ENCODE data around the gene CTBP1.

CTBP1 gene

DNA sequence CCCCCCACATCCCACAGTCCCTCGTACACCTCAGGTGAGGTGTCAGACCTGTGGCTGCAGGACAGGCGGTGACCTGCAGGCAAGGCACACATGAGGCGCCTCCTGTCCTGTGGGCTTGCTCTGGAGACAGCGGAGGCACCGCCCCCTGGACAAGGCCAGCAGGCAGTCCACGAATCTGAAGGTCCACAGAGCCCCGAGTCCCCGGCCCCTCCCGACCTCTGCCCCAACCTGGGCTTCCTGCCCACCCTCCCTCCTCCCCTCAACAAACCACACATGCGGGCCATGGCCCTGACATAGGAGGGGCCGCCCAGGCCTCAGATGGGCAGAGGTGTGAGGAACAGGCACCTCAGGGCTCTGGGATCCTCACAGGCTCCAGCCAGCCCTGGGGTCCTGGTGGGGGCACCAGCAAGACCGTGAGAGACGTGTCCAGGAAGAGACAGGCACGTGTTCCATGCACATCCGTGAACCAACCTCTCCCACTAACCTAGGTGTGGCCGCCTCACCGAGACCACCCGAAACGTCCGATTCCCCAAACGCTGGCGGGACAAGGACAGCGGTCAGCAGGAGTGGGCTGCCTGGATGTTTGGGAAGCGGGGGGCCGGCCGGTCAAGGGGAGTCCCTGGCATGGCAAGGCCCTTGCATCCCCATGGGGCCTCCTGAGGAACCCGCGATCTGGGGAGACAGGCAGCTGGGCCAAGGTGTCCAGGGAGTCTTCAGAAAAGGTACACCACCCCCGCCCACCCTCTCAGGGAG is 25.8 kb downstream of the CTBP1 start:
- DNase-seq (ENCODE audit: low read depth), result no peak

DNA sequence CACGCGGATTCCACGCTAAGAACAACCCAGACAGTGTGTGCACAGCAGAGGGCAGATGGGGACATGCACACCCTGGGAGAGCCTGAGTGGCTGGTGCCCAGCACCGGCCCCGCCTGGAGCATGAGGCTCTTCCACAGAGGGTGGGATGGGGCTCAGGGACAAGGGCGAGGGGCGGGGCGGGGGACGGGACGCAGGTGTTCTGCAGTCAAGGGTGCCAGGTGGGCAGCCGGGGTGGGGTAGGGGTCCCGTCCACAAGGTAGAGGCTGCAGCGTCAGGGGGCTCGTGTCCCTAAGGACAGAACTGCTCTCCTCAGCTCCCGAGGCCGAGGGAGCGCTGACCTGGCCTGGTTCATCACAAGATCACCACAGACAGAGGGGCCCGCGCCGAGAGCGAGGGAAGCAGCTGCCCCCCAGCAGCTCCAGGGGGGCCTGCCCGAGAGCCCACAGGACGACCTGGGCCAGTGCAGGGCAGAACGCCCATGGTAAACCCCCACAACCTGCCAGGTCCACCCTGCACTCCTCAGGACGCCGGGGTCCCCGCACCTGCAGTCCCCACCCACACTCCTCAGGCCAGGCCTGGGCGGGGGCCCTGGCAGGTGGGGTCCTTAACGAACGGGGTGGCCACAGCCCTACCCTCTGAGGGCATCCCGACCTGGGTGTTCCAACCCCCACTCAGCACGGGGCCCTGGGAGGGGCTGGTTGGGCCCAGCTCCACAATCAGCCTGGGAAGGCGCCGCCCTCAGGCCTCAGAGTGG is 26.7 kb downstream of the CTBP1 start:
- no peak for DNase-seq (ENCODE audit: low read depth)

DNA sequence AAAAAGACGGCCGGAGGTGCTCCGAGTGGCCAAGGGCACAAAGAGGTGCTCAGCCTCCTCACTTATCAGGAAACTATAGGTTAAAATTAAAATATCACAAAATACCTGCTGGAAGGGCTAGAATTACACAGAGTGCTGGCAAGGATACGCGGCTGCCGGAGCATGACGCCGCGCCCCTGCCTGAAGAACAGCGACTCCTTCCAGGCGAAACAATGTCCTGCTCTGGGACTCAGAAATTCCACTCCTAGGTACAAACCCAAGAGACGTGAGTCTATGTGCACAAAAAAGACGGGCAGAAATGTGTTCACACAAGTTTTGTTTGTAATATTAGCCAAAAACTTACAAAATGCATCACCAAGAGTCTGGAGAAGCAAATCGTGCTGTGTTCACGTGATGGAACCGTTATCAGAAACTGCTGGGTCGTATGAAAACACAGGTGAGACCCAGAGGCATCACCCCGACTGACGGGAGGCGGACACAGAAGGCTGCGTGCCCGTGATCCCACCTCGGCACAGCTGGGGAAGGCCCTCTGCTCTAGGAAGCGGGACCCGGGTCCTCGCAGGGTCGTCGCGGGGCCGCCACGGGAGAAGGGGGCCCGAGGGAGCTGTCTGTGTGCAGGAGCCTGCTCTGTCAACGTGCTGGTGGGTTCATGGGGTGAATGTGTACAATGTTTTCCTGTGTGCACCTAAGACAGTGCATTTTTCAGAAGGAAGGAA is 27.6 kb downstream of the CTBP1 start:
- DNase-seq (ENCODE audit: low read depth), result no peak

DNA sequence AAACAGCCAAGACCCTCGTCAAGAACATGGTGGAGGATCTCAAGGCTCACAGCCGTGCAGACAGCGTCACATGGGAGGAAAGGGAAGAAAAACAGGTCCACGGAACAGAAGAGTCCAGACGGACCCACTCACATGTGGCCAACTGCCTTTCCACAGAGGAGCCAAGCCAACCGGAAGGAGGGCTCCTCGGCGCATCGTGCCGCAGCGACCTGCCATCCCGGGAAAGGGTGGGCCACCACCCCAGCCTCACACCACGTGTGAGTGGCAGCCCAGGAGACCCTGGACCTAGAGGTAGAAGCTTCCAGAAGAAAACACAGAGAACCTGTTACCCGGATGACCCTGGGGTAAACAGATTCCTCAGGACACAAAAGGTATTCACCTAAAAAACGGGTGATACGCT is 28.4 kb downstream of the CTBP1 start:
- no peak for DNase-seq (ENCODE audit: low read depth)

DNA sequence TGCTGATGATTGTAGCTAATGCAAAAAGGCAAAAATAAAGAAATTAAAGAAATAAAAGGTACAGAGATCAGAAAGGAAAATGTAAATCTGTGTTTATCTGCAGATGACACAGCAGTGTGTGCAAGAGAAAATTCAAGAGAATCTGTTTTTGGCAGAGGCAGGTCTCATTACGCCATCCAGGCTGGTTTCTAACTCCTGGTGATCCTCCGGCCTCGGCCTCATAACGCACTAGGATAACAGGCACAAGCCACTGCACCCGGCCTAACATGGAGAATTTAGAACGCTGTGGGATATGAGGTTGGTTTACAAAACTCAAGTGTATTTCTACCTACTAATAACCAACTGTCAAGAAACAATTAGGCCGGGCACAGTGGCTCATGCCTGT is 29.4 kb downstream of the CTBP1 start:
- no peak for DNase-seq (ENCODE audit: low read depth)

DNA sequence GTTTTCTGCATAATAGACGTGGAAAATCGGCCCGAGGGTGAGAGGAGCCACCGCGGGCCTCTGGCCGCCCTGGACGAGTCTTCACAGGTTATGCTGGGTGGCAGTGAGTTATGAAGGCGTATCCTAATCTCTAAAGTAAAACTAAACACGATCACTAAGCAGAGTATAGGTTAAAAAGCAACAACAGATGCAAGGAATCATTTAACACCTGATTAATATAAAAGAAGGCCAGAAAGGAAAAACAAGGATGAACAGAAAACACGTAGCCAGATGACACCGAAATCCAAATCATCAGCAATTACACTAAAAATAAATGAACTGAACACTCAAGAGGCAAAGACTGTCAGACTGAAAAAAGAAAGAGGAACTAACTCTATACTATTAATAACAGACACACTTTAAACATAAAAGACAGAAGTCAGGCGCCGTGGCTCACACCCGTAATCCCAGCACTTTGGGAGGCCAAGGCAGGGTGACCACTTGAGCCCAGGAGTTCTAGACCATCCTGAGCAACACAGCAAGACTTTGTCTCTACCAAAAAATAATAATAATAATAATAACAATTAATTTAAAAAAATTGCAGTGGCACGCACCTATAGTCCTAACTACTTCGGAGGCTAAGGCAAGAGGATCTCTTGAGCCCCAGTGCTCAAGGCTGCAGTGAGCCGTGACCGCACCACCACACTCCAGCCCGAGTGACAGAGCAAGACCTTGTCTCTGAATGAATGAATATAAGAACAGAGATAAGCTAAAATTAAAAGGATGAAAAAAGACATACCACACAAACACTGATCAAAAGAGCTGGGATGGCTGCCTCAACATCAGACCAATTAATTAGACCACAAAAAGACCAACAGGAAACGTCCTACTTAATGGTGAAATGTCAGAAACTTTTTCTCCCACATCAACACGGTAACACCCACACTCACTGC is 30.0 kb downstream of the CTBP1 start:
- DNase-seq (ENCODE audit: low read depth), result no peak

DNA sequence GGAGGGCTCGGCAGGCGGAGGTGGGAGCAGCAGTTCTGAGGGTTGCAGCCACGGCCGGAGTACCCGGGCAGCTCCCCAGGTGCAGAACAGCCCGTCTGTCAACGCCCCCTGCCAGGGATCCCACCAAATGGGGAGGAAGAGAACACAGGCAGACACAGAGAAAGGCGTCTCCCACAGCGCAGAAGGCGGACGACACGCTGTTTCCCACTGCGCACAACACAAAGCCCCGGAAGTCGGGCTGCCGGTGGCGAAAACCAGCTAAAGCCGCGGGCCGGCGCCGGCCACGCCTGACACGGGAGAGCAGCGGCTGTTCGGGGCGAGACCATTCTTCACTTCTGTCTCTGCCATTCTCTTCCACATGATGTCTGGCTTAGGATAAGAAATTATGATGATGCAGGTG is 31.6 kb downstream of the CTBP1 start:
- no peak for DNase-seq (ENCODE audit: low read depth)

DNA sequence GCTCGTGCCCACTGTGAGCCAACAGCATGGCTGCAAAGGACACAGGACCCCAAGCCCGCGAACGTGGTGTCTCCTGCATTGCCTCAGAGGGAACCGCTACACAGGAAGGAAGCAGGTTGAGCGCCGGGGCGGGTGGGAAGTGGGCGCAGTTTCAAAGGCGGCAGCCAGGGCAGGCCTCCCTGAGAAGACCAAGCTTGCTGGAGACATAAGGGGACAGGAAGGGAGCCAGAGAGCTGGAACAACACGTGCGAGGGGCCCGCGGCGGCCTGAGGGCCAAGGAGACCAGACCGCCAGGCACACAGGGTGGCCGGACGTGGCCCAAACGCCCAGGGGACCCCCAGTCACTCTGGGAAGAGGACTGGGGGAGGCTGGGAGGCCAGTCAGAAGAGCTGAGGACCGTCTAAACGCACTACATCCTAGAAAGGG is 32.0 kb downstream of the CTBP1 start:
- DNase-seq (ENCODE audit: low read depth), result peak; percentile 40

DNA sequence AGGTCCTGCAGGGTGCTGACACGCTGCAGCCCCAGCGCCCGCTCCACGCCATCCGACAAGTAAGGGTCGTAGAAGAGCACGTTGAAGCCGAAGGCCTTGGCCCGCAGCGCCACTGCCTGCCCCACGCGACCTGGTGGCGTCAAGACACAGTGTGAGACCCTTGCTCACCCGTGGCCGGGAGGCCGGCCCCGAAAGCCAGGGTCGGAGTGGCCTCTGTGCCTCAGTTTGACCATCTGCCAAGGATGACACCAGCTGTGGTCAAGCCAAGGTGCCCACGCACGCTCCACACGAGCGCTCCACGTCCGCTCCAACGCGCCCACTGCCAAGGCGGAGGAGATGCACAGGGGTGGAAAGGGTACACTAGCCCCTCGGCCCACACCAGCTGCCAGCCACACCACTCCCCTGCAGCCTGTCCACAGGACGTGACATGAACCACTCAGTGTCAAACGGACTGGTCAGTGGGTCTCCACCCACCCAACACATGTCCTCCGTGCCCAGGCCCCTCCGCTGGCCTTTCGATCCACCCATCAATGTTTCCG is 32.8 kb downstream of the CTBP1 start:
- DNase-seq (ENCODE audit: low read depth), result no peak

DNA sequence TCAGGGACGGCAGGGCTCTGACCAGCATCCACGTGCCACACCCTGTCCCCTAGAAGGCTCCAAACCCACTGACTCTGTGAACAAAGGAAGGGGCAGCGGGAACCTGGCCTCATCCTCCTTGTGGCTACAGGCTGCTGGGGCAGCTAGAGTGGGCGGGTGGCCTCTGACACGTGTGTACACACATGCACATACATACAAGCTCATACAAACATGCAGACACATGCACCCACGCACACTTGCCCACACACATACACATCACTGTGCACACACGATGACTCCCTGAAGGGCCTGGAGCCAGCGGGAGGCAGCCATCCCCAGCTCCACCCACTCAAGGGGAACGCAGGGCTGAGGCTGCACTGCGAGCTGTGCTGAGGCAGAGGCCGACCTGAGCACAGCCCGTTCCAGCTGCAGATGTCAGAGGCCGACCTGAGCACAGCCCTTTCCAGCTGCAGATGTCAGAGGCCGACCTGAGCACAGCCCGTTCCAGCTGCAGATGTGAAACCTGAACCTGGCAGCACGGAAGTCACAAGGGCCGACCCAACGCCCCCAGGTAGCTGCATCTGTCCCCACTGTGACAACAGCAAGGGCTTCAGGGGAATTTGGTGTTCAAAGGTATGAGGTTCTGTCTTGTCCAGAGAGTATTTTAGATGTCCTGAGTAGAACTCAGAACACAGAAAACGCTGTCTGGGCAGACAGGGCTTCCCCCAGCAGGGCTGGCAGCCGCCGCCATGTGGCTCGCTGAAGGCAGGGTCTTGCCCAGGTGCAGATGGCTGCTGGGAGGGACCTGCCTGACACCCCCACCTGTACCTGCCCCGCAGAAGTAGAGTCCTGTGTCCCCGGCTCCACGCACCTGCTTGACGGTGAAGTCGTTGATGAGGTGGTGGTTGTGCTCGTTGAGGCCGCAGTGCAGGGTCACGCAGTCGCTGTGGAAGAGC is 33.5 kb downstream of the CTBP1 start:
- DNase-seq (ENCODE audit: low read depth), result no peak

DNA sequence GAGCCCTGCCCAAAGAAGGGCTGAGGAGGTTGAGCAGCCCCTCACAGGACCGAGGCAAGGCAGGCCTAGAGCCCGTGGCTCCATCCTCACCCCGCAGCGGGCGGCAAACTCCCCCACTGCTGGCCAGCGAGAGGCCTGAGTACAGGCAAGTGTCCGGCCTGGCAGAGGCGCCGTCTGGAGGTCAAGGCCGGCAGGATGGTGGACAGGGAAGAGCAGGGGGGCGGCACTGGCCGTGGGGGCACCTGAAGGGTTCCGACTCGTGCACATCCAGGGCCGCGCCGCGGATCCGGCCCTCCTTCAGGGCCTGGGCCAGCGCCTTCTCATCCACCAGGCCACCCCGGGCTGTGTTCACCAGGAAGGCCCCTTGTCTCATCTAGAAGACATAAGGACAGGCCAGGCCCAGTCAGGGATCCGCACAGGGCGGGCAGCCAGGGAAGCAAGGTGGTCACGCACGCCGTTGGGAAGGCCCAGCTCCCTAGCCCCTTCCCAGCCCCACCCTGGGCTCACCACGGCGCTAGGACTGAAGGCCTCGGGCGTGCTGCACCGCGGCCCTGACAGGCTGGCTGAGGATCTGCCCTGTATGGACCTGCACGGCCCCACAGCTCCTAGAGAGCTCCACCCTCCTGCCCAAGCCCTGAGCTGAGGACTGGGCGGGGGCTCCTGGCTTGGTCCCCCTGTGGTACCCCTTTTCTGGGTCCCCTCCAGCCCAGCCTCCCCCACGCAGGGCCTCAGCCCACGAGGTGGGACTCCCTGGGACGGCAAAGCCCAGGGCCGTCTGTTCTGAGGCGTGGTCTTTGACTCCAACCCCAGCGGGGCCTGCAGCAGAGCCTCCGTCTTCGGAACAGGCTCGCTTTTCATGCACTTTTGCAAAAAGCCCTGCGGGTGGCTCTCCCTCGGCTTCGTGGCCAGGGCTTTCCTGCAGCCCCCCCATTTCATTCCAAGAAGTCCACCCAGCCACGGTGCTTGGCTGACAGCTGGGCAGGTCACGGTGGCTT is 34.5 kb downstream of the CTBP1 start:
- no peak for DNase-seq (ENCODE audit: low read depth)

DNA sequence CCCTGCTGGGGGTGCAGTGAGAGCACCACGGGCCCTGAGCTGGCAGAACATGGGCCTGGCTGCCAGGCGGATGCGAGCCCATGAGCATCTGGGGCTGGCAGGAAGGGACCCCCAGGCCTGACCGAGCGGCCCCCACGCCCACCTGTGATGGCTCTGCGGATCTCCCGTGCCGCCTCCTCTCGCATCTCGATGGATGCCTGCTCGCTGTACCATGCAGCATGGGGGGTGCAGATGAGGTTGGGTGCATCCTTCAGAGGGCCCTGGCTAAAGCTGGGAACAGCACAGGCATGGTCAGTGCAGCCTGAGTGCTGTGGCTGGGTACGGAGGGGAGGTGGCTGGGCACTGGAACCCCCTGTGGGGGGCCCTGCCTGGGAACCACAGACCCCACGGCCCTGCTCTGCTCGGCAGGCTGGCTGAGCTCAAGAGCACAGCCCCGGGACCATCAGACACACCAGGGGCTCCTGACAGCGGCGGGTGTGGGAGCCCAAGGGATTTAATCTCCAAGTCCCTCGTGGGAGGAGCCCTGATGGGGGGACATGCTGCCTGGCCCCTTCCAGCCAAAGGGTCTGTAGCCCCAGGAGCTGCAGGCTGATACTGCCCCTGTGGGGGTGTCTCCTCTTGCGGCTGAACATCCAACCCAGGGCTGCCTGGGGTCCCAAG is 35.5 kb downstream of the CTBP1 start:
- no peak for DNase-seq (ENCODE audit: low read depth)

DNA sequence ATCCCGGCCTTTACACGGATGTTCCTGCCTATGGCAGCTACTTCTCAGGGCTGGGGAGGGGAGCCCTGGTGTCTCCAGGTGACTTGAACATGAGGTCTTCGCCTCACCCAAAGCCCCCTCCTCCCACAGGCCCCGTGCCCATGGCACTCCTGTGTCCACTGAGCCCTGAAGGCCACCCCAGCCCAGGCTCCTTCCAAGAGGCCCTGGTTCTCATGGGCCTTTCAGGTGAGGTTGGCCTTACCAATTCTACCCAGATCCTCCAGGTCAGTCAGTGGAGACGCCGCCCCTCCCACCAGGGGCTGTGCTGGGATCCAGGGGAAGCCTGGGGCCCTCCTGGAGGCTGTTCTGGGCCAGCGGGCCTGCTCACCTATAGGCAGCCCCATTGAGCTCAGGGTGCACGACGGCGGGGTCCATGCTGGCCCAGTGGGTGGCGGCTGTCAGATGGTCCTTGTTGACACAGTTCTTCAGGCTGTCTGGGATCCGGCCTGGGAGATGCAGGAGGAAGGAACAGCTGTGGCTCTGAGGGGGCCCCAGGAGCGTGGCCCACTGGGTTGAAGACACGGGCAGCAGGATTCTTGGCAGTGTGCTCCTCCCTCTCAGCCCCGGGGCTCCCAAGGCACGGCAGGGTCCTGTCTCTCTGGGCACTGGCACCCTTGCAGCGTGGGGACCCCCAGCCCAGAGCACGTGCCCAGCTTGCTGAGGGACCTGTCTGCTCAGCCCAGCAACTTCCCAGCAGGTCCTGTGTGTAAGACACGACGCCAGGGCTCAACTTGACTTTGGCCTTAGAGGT is 36.2 kb downstream of the CTBP1 start:
- DNase-seq (ENCODE audit: low read depth), result no peak

DNA sequence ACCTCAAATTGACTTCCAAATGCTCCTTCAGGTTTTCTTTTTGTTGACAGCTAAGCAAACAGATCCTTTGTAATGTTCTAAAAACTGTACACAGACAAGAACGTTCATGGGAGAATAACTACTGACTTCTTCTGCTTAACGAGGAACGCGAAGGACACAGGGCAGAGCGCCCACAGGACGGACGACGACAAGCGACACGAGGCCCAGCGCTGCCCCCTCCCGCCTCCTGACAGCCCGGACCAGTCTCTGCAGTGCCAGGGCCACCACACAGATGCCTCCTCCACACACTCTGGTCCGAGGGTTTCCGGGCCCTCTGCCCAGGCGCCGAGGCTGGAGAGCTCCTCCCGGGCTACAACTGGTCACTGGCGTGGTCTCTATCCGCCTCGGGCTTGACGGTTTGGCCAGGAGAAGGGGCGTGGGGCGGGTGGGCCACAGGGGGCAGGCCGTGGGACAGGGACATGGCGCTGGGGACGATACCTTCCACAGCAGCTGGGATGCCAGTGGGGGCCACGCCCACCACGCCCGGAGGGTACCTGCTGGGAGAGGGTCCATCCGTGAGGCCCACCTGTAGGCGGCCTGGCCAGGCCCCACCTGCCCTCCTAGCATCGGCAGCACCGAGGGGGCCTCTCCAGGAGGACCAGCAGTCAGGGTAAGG is 36.9 kb downstream of the CTBP1 start:
- no peak for DNase-seq (ENCODE audit: low read depth)

DNA sequence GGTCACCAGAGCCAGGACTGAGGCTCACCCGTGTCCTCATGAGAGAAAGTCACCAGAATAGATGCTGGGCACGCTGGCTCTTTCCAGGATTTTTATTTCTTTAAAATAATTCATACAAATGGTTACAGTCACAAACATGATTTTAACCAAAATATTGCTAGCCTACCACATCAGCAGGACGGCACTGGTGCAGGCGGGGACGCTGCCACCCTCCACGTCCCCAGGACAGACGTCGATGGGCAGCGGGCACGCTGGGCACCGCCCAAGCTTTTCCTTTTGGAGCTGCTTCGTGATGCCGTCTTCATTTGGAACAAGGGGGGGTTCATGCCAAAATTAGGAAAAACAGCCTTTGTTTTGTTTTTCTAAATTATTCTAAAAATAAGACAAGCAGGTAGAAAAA is 37.6 kb downstream of the CTBP1 start:
- DNase-seq (ENCODE audit: low read depth), result no peak

DNA sequence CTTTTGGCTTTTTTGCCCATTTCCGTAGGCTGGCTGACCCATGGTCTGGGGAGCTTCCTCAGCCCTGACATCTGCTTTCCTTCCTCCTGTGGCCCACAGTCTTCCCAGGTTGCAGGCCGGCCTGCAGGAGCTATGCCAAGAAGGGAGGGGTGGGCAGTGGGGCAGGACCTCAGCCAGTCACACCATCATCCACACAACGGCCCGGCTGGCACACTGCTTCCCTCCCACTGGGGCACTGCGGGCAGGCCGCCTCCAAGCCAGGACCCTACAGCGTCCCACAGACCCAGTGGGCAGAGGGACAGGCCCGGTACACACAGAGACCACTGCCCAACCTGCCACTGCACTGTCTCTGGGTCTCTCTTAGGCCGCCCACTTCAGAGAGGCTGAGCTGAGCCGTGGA is 38.0 kb downstream of the CTBP1 start:
- no peak for DNase-seq (ENCODE audit: low read depth)

DNA sequence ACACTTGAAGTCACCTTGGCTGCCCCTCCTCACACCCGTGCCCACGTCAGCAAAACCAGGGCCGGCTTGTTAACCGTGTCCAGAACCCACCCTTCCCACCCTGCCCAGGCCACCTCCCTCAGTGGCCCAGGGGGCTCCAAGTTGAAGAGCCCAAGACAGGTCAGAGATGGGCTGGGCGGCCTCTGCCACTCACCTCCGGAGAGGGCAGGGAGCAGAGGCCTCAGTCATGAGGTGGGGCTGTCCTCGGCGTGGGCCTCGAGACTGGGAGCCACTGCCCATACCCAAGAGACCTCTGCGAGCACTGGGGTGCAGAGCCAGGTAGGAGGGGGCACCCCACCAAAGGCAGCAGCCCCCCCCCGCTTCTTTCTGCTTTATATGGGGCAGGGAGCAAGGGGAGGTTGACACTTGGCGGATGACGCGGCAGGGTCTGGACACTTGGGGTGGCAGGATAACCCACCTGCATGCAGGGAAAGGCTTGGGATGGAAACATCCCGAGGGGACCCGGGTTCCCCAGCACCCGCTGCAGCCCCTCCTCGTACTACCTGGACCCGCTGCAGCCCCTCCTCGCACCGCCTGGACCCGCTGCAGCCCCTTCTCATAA is 38.6 kb downstream of the CTBP1 start:
- no peak for DNase-seq (ENCODE audit: low read depth)

Measured in stimulated activated CD8-positive, alpha-beta memory T cell treated with anti-CD3 and anti-CD28 coated beads, Interleukin-12 subunit alpha, Interleukin-12 subunit beta, amount 100 ng/mL, for 4 hours (primary cell).